HCT116 (cell line): ENCODE data around the gene U2AF2. TPM values are rescaled to one million over a fixed set of nuclear protein-coding genes. Genes with fewer than 3 reads are reported as not detected.

Source experiments
- ATAC-seq: fragments of 200-7000 bp; cut with Tn5 transposase; 2 replicates; pipeline ENCODE4 v1.9.1; 2020; ENCODE audit warnings: mild to moderate bottlenecking, moderate library complexity
- BruUV-seq: library from RNA; stranded (reverse); fragments of 400-500 nt; replicated peaks from 2 replicates; lab custom pipeline; 2021; lab: Mats Ljungman, UMichigan
- CTCF ChIA-PET: fragments of 300-600 bp; sonication (Branson Sonifier 250); formaldehyde crosslinking; loops from one replicate; lab custom pipeline; 2021; ENCODE audit warnings: antibody characterized with exemption; lab: Charles Lee
- POLR2A ChIA-PET: fragments of 300-600, 350-600 bp; sonication (Branson Sonifier 250); formaldehyde crosslinking; loops from one replicate; lab custom pipeline; 2021; ENCODE audit warnings: antibody characterized with exemption; lab: Charles Lee
- RAD21 ChIA-PET, 2 experiments: fragments of 300-600 bp; sonication (Branson Sonifier 250); formaldehyde crosslinking; loops; one replicate each; lab custom pipeline; 2023; ENCODE audit warnings: low total read pairs in 2 of 2; ENCODE audit not compliant: uncharacterized antibody in 2 of 2, unreplicated experiment in 2 of 2, low non-redundant PET in 1 of 2; lab: Charles Lee
- DNase-seq: peaks from one replicate; pipeline ENCODE4 v3.0.0-alpha.2; 2010; ENCODE audit warnings: low read depth, low spot score
- H2AFZ ChIP-seq: fragments of 200-600 bp; shearing (Covaris generic), sonication (generic); 2 replicates; pipeline ENCODE4 v1.6.1; 2017; ENCODE audit warnings: low read depth, mixed run types, mixed read lengths, antibody characterized with exemption, low read length; ENCODE audit not compliant: poor library complexity, severe bottlenecking
- H3K27ac ChIP-seq: 2 replicates; pipeline ENCODE4 v1.5.1; 2012; ENCODE audit warnings: low read depth, low read length
- H3K27me3 ChIP-seq: fragments of 200-600 bp; sonication (generic); 2 replicates; pipeline ENCODE4 v1.6.1; 2016; ENCODE audit warnings: mixed run types, low read length, mixed read lengths; ENCODE audit not compliant: insufficient read depth
- H3K36me3 ChIP-seq, 2 experiments: fragments of 200-500 bp in 1 of 2; fragments of 200-600 bp in 1 of 2; sonication (Bioruptor generic) in 1 of 2; sonication (generic) in 1 of 2; 2 replicates each; pipeline versions ENCODE4 v1.5.1 to v1.6.1; 2014 to 2016; ENCODE audit warnings: low read length in 2 of 2, inconsistent platforms in 1 of 2, mixed read lengths in 1 of 2, mixed run types in 1 of 2; ENCODE audit not compliant: insufficient read depth in 2 of 2, control insufficient read depth in 1 of 2
- H3K4me1 ChIP-seq, 2 experiments: fragments of 200-600 bp in 1 of 2; sonication (generic) in 1 of 2; 2 replicates each; pipeline versions ENCODE4 v1.5.1 to v1.6.1; 2012 to 2017; ENCODE audit warnings: low read length in 2 of 2, inconsistent platforms in 1 of 2, mild to moderate bottlenecking in 1 of 2, mixed read lengths in 1 of 2, mixed run types in 1 of 2, moderate library complexity in 1 of 2; ENCODE audit not compliant: insufficient read depth in 2 of 2, control insufficient read depth in 1 of 2
- H3K4me2 ChIP-seq: fragments of 200-600 bp; sonication (generic); 2 replicates; pipeline ENCODE4 v1.6.1; 2017; ENCODE audit warnings: mixed run types, low read length, mixed read lengths
- H3K4me3 ChIP-seq, 2 experiments: fragments of 200-600 bp in 1 of 2; sonication (generic) in 1 of 2; replicated peaks in 1 of 2; 2 replicates each; pipeline ENCODE4 v1.5.1; 2011 to 2016; ENCODE audit warnings: low read length in 2 of 2, control low read depth in 1 of 2, low read depth in 1 of 2, mild to moderate bottlenecking in 1 of 2, mixed read lengths in 1 of 2, mixed run types in 1 of 2
- H3K79me2 ChIP-seq: fragments of 200-600 bp; sonication (generic); 2 replicates; pipeline ENCODE4 v1.6.1; 2017; ENCODE audit warnings: mild to moderate bottlenecking, mixed run types, low read length, moderate library complexity, mixed read lengths; ENCODE audit not compliant: insufficient read depth
- H3K9ac ChIP-seq: fragments of 200-600 bp; sonication (generic); 2 replicates; pipeline ENCODE4 v1.6.1; 2016; ENCODE audit warnings: low read length, mixed read lengths
- H3K9me2 ChIP-seq: fragments of 200-600 bp; sonication (generic), shearing (Covaris generic); 2 replicates; pipeline ENCODE4 v1.6.1; 2017; ENCODE audit warnings: mixed run types, mild to moderate bottlenecking, moderate library complexity; ENCODE audit not compliant: insufficient read depth
- H3K9me3 ChIP-seq, 2 experiments: fragments of 200-500 bp in 1 of 2; fragments of 200-600 bp in 1 of 2; sonication (Bioruptor generic) in 1 of 2; sonication (generic) in 1 of 2; 2 replicates each; pipeline ENCODE4 v1.6.1; 2014 to 2017; ENCODE audit warnings: low read length in 2 of 2, mixed read lengths in 2 of 2, inconsistent platforms in 1 of 2, low read depth in 1 of 2, mild to moderate bottlenecking in 1 of 2, mixed run types in 1 of 2, moderate library complexity in 1 of 2; ENCODE audit not compliant: control insufficient read depth in 1 of 2, insufficient read depth in 1 of 2
- H4K20me1 ChIP-seq: fragments of 200-600 bp; sonication (generic), shearing (Covaris generic); 2 replicates; pipeline ENCODE4 v1.6.1; 2017; ENCODE audit warnings: mixed run types, mild to moderate bottlenecking, moderate library complexity; ENCODE audit not compliant: insufficient read depth
- CEBPB ChIP-seq: IDR thresholded peaks from 2 replicates; pipeline ENCODE4 v1.6.1; 2012; ENCODE audit warnings: low read depth
- EZH2 ChIP-seq: fragments of 200-600 bp; sonication (generic); IDR thresholded peaks from 2 replicates; pipeline ENCODE4 v1.6.1; 2017; ENCODE audit warnings: antibody characterized with exemption, mixed run types
- FOSL1 ChIP-seq: IDR thresholded peaks from 2 replicates; pipeline ENCODE4 v1.6.1; 2012; ENCODE audit warnings: low read depth
- MAX ChIP-seq: IDR thresholded peaks from 2 replicates; pipeline ENCODE4 v1.6.1; 2012
- POLR2A ChIP-seq: IDR thresholded peaks from 2 replicates; pipeline ENCODE4 v1.7.0; 2011; ENCODE audit warnings: borderline replicate concordance; ENCODE audit not compliant: insufficient read depth, insufficient read length; ENCODE audit errors: extremely low read depth
- RAD21 ChIP-seq: IDR thresholded peaks from 2 replicates; pipeline ENCODE4 v1.6.1; 2012; ENCODE audit warnings: low read depth, mild to moderate bottlenecking
- SIN3A ChIP-seq: IDR thresholded peaks from 2 replicates; pipeline ENCODE4 v1.6.1; 2012; ENCODE audit warnings: low read depth
- TCF7L2 ChIP-seq: IDR thresholded peaks from 2 replicates; pipeline ENCODE4 v1.7.0; 2011; ENCODE audit warnings: borderline replicate concordance, inconsistent platforms; ENCODE audit not compliant: insufficient read depth, insufficient read length; ENCODE audit errors: extremely low read depth
- YY1 ChIP-seq: IDR thresholded peaks from 2 replicates; pipeline ENCODE4 v1.6.1; 2011; ENCODE audit warnings: low read length, low read depth, moderate library complexity, mild to moderate bottlenecking; ENCODE audit not compliant: insufficient replicate concordance; ENCODE audit errors: extremely low read depth
- ZFX ChIP-seq: fragments of 450-650 bp; IDR thresholded peaks from 2 replicates; pipeline ENCODE4 v1.6.1; 2017
- intact Hi-C: fragments of 100-400 bp; cut with micrococcal nuclease; formaldehyde crosslinking; loops from 2 replicates; pipeline ENCODE4 v1.10.0; 2022
- total RNA-seq: library from RNA; stranded (reverse); gene quantifications from one replicate; pipeline ENCODE4 v1.2.1, GENCODE V29; 2021; ENCODE audit not compliant: unreplicated experiment

Gene U2AF2
- total RNA-seq, 1 experiment from 2014 or later: 259 TPM

- ATAC-seq: no peak
- Histone ChIP-seq H3K4me1 (peaks cover 5 to 29% of the 10 kb centered on the region in 2 experiments; a peak in 3 of 4 replicates), H3K79me2 (peaks cover 99% of the 10 kb centered on the region), H3K4me2 (peak overlapping the region; percentile 23; the same call in 1 of the 2 replicates), H3K9me2 (no peaks in the 10 kb centered on the region), H2AFZ (no peak overlapping the region), H3K9me3 (no peaks in the 10 kb centered on the region), H3K27ac (peak overlapping the region; percentile 18; the same call in 1 of the 2 replicates), H3K4me3 (no peak overlapping the region), H3K9ac (no peak overlapping the region; the same call in 1 of the 2 replicates), H3K27me3 (no peaks in the 10 kb centered on the region), H4K20me1 (peaks cover 6% of the 10 kb centered on the region; the same call in 1 of the 2 replicates), H3K36me3 (peaks cover 50 to 74% of the 10 kb centered on the region in 2 experiments)
- ChIA-PET CTCF (no interaction called here), RAD21 (no interaction called here), POLR2A (no interaction called here)
- no peak for DNase-seq
- no peak for TF ChIP-seq YY1
- intact Hi-C loops: no loop called here
- BruUV-seq: no TSS peak
Measured at GRCh38 chr19:55667006-55667381, 12.2 kb downstream of the U2AF2 start.

- H2AFZ ChIP-seq: no peak overlapping the region
- H4K20me1 ChIP-seq: peaks cover 6% of the 10 kb centered on the region; the same call in 1 of the 2 replicates
- no peak for ATAC-seq
- H3K9me2 ChIP-seq: no peaks in the 10 kb centered on the region
- ChIA-PET CTCF (no interaction called here), RAD21 (no interaction called here), POLR2A (no interaction called here)
- no peaks in the 10 kb centered on the region for H3K9me3 ChIP-seq
- TF ChIP-seq POLR2A (no peak), TCF7L2 (no peak), SIN3A (no peak), ZFX (no peak), FOSL1 (no peak), EZH2 (no peak), MAX (no peak), YY1 (no peak), CEBPB (no peak), RAD21 (no peak)
- H3K4me3 ChIP-seq: no peak overlapping the region
- no peak for DNase-seq
- H3K4me2 ChIP-seq: peak overlapping the region; percentile 23
- H3K9ac ChIP-seq: no peak overlapping the region; the same call in 1 of the 2 replicates
- H3K36me3 ChIP-seq: peaks cover 45 to 70% of the 10 kb centered on the region in 2 experiments
- no peaks in the 10 kb centered on the region for H3K27me3 ChIP-seq
- H3K27ac ChIP-seq: no peak overlapping the region; the same call in 1 of the 2 replicates
- no TSS peak for BruUV-seq
- H3K79me2 ChIP-seq: peaks cover 99% of the 10 kb centered on the region
- H3K4me1 ChIP-seq: peaks cover 5 to 32% of the 10 kb centered on the region in 2 experiments; a peak in 3 of 4 replicates
- intact Hi-C loops: no loop called here
Measured at GRCh38 chr19:55667511-55667910, 12.7 kb downstream of the U2AF2 start.
